Measurements from ENCODE around the gene DLG2.
"Not testable (repeated sequence)": the region's sequence is repeated elsewhere in the genome, so short reads cannot be mapped to it uniquely, and the experiment has no call there.

Gene DLG2

GRCh38 chr11:83454674-83455073 lies 2172.5 kb downstream of the DLG2 start:
- TF ChIP-seq CTCF (IDR thresholded peaks at IDR 0.05; ENCODE audit: insufficient read depth, low read length, missing control alignments), result no peak
- no peak for DNase-seq (ENCODE audit: low read depth, low spot score)
- H3K4me3 ChIP-seq (ENCODE audit: low read depth, low read length), result no peak overlapping the region
- ChIA-PET POLR2A (interaction anchor here (0.5 kb wide), 1 partner anchor 76 kb away, joined by 3 read pairs; no protein-coding TSS in a partner anchor), CTCF (interaction anchor here (1.4 kb wide), 1 partner anchor 9 kb away, joined by 3 read pairs; no protein-coding TSS in a partner anchor)

GRCh38 chr11:83449338-83449913 lies 2177.7 kb downstream of the DLG2 start:
- H3K4me3 ChIP-seq (ENCODE audit: low read depth, low read length), result no peak overlapping the region
- DNase-seq (ENCODE audit: low read depth, low spot score), result no peak
- TF ChIP-seq CTCF (IDR thresholded peaks at IDR 0.05; ENCODE audit: insufficient read depth, low read length, missing control alignments), result no peak
- CTCF ChIA-PET, result no interaction called here
- POLR2A ChIA-PET, result no interaction called here

GRCh38 chr11:83448686-83449085 lies 2178.5 kb downstream of the DLG2 start:
- POLR2A ChIA-PET, result no interaction called here
- no peak for DNase-seq (ENCODE audit: low read depth, low spot score)
- no peak for TF ChIP-seq CTCF (IDR thresholded peaks at IDR 0.05; ENCODE audit: insufficient read depth, low read length, missing control alignments)
- no peak overlapping the region for H3K4me3 ChIP-seq (ENCODE audit: low read depth, low read length)
- CTCF ChIA-PET, result no interaction called here

GRCh38 chr11:83443880-83444279 lies 2183.3 kb downstream of the DLG2 start:
- CTCF ChIA-PET; DNase-seq (ENCODE audit: low read depth, low spot score); POLR2A ChIA-PET; H3K4me3 ChIP-seq (ENCODE audit: low read depth, low read length): not testable (repeated sequence)

- TF ChIP-seq CTCF (IDR thresholded peaks at IDR 0.05; ENCODE audit: insufficient read depth, low read length, missing control alignments), result no peak
- CTCF ChIA-PET, result no interaction called here
- POLR2A ChIA-PET, result no interaction called here
- no peak overlapping the region for H3K4me3 ChIP-seq (ENCODE audit: low read depth, low read length)
- no peak for DNase-seq (ENCODE audit: low read depth, low spot score)
These were observed 2185.5 kb downstream of the DLG2 start for GRCh38 chr11:83441601-83442000.

- ChIA-PET POLR2A (no interaction called here), CTCF (no interaction called here)
- no peak for DNase-seq (ENCODE audit: low read depth, low spot score)
- H3K4me3 ChIP-seq (ENCODE audit: low read depth, low read length), result no peak overlapping the region
- no peak for TF ChIP-seq CTCF (IDR thresholded peaks at IDR 0.05; ENCODE audit: insufficient read depth, low read length, missing control alignments)
These were observed 2186.0 kb downstream of the DLG2 start for GRCh38 chr11:83441171-83441570.

GRCh38 chr11:83438438-83438837 lies 2188.7 kb downstream of the DLG2 start:
- POLR2A ChIA-PET, result no interaction called here
- CTCF ChIA-PET, result no interaction called here
- H3K4me3 ChIP-seq (ENCODE audit: low read depth, low read length), result no peak overlapping the region
- TF ChIP-seq CTCF (IDR thresholded peaks at IDR 0.05; ENCODE audit: insufficient read depth, low read length, missing control alignments), result no peak
- DNase-seq (ENCODE audit: low read depth, low spot score), result no peak
